Adrenal gland (tissue), 5 donors: ENCODE measurements around the gene ETV1.
"Not testable (repeated sequence)": the region's sequence is repeated elsewhere in the genome, so short reads cannot be mapped to it uniquely, and the experiment has no call there.

ENCODE experiments used
- CTCF ChIP-seq, 6 experiments: fragments of 450-650 bp in 4 of 6; fragments of 200-600 bp in 2 of 6; sonication (generic) in 1 of 6; IDR thresholded peaks; 1 replicate in 5 of 6; 2 replicates in 1 of 6; pipeline versions ENCODE4 v1.5.1 to v1.8.0; 2016 to 2021; ENCODE audit warnings: antibody characterized with exemption in 6 of 6, mild to moderate bottlenecking in 2 of 6, moderate library complexity in 1 of 6
- POLR2A ChIP-seq, 2 donors: fragments of 450-650 bp; IDR thresholded peaks; one replicate each; pipeline ENCODE4 v1.6.1; 2017; ENCODE audit warnings: antibody characterized with exemption in 2 of 2, mild to moderate bottlenecking in 2 of 2, moderate library complexity in 1 of 2
- donor health status: DM: no; HTN: no; CAD: no.

- TF ChIP-seq CTCF, POLR2A (IDR thresholded peaks at IDR 0.05): not testable (repeated sequence)
Observed at GRCh38 chr7:13918333-13918732, 71.1 kb downstream of the ETV1 start.
